HEK293 (cell line): ENCODE measurements around the gene STRN3.
A peak's percentile ranks its signal among the peaks of the same experiment; 100 is the strongest.

Experiments used
- CTCF ChIA-PET: fragments of 350-600 bp; formaldehyde crosslinking; extraction: SDS; loops from one replicate; lab custom pipeline; 2021; ENCODE audit warnings: antibody characterized with exemption; lab: Yijun Ruan, JAX
- POLR2A ChIA-PET: fragments of 300-600 bp; formaldehyde crosslinking; extraction: SDS; loops from one replicate; lab custom pipeline; 2020; ENCODE audit warnings: antibody characterized with exemption, inconsistent platforms; lab: Yijun Ruan, JAX
- H3K27ac ChIP-seq: fragments of 200-500 bp; sonication (Bioruptor generic); 2 replicates; pipeline ENCODE4 v1.5.1; 2014; ENCODE audit warnings: low read depth, low read length, control low read depth, inconsistent platforms; ENCODE audit errors: extremely low read depth
- H3K36me3 ChIP-seq, 2 experiments: fragments of 200-500 bp in 1 of 2; sonication (Bioruptor generic) in 1 of 2; 1 replicate in 1 of 2; 2 replicates in 1 of 2; pipeline ENCODE4 v1.5.1; 2014 to 2017; ENCODE audit warnings: inconsistent platforms in 2 of 2, low read length in 2 of 2; ENCODE audit not compliant: control insufficient read depth in 2 of 2, insufficient read depth in 1 of 2
- H3K4me1 ChIP-seq: fragments of 200-500 bp; sonication (Bioruptor generic); 2 replicates; pipeline ENCODE4 v1.5.1; 2014; ENCODE audit warnings: mild to moderate bottlenecking, low read length, inconsistent platforms; ENCODE audit not compliant: control insufficient read depth, insufficient read depth
- H3K4me3 ChIP-seq: 2 replicates; pipeline ENCODE4 v1.5.1; 2011; ENCODE audit warnings: low read depth, mild to moderate bottlenecking, control low read depth, low read length, moderate library complexity
- H3K9me3 ChIP-seq: fragments of 200-500 bp; sonication (Bioruptor generic); 2 replicates; pipeline ENCODE4 v1.5.1; 2014; ENCODE audit warnings: low read depth, low read length, inconsistent platforms; ENCODE audit not compliant: control insufficient read depth, insufficient read depth
- KLF8 ChIP-seq: fragments of 450-650 bp; formaldehyde crosslinking; IDR thresholded peaks from 2 replicates; pipeline ENCODE4 v1.5.1; 2016; ENCODE audit warnings: missing biosample characterization, missing genetic modification characterization
- PRDM1 ChIP-seq: fragments of 450-650 bp; formaldehyde crosslinking; IDR thresholded peaks from 2 replicates; pipeline ENCODE4; 2016; ENCODE audit warnings: missing biosample characterization, missing genetic modification characterization
- TSHZ1 ChIP-seq: fragments of 450-650 bp; formaldehyde crosslinking; IDR thresholded peaks from 2 replicates; pipeline ENCODE4 v1.5.1; 2016; ENCODE audit warnings: missing biosample characterization, missing genetic modification characterization, borderline replicate concordance
- ZBTB10 ChIP-seq: fragments of 450-650 bp; formaldehyde crosslinking; IDR thresholded peaks from 2 replicates; pipeline ENCODE4 v1.5.1; 2016; ENCODE audit warnings: missing biosample characterization, missing genetic modification characterization
- ZIC2 ChIP-seq: fragments of 450-650 bp; formaldehyde crosslinking; IDR thresholded peaks from 2 replicates; pipeline ENCODE4 v1.5.1; 2016; ENCODE audit warnings: missing biosample characterization, missing genetic modification characterization
- ZNF148 ChIP-seq: fragments of 450-650 bp; formaldehyde crosslinking; IDR thresholded peaks from 2 replicates; pipeline ENCODE4 v1.5.0; 2017; ENCODE audit warnings: missing biosample characterization, missing genetic modification characterization, borderline replicate concordance
- ZNF324 ChIP-seq: fragments of 450-650 bp; formaldehyde crosslinking; IDR thresholded peaks from 2 replicates; pipeline ENCODE4 v1.5.1; 2016; ENCODE audit warnings: missing biosample characterization, missing genetic modification characterization
- ZNF48 ChIP-seq: fragments of 450-650 bp; formaldehyde crosslinking; IDR thresholded peaks from 2 replicates; pipeline ENCODE4 v1.5.1; 2016; ENCODE audit warnings: missing biosample characterization, missing genetic modification characterization
- ZNF518A ChIP-seq: fragments of 450-650 bp; formaldehyde crosslinking; conservative IDR thresholded peaks from 2 replicates; pipeline ENCODE4 v1.5.1; 2016; ENCODE audit warnings: low read depth, missing biosample characterization, missing genetic modification characterization
- ZNF529 ChIP-seq: fragments of 450-650 bp; formaldehyde crosslinking; IDR thresholded peaks from 2 replicates; pipeline ENCODE4 v1.5.1; 2017; ENCODE audit warnings: missing genetic modification characterization, missing biosample characterization; ENCODE audit not compliant: insufficient replicate concordance
- ZNF561 ChIP-seq: fragments of 450-650 bp; IDR thresholded peaks from 2 replicates; pipeline ENCODE4 v1.5.1; 2018; ENCODE audit warnings: missing biosample characterization, missing genetic modification characterization, borderline replicate concordance
- ZNF645 ChIP-seq: fragments of 450-650 bp; formaldehyde crosslinking; IDR thresholded peaks from 2 replicates; pipeline ENCODE4; 2016; ENCODE audit warnings: missing biosample characterization, missing genetic modification characterization
- ZNF792 ChIP-seq: fragments of 450-650 bp; formaldehyde crosslinking; IDR thresholded peaks from 2 replicates; pipeline ENCODE4 v1.5.1; 2016; ENCODE audit warnings: missing biosample characterization, missing genetic modification characterization
- TF ChIP-seq, protein P1 (sequence below): fragments of 450-650 bp; formaldehyde crosslinking; IDR thresholded peaks from 2 replicates; pipeline ENCODE4 v1.5.1; 2017; ENCODE audit warnings: missing biosample characterization, missing genetic modification characterization

STRN3 gene

GRCh38 chr14:31025367-31026076 lies 657 bp downstream of the STRN3 start, which contains the start of gene AP4S1 (continued):
- TF ChIP-seq ZBTB10 (peak; percentile 73; the same call in 1 of the 2 replicates), ZNF148 (tag by site-specific recombination) (no peak), ZNF324 (tag by site-specific recombination) (no peak), ZNF561 (tag by site-specific recombination) (peak; percentile 17; the same call in 1 of the 2 replicates), KLF8 (tag by site-specific recombination) (0 out of 2 replicates have a peak, but pooled peaks have one; percentile 3)
- TF ChIP-seq, all 188 proteins: peak for 22

DNA sequence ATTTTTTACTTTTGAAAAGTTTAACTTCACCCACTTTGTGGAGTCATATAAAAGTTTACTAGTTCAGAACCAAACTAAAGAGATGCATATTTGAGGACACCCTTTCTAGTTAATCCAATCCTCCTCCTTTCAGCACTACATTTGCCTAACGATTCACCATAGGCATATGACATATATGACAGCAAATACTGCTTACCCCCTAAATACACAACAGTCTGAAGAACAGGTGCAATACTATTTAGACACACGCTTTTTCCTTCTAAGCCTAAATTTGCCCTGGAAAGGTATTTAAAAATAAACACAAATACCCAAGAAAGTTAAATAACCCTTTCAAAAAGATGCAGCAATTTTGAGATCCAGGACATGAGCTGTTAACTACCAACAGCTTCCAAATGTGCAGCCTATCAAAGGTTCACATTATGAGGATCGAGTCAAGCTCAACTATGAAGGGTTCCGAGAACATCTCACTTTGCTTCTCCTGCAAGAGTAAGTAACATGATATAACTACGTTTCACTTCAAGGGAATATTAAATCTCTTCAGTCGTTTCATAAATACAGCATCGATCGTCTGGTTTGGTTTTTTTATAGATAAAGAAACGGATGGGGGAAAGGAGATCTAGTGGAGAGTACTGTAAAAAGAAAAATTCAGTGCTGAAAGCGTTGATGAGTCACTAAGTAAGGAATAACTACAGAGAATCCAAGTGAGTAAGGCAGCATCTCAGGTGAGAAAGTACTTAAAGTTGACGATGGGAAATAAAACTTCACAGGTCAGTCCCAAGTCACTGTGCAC lies 1.4 kb downstream of the STRN3 start:
- peaks cover 9 to 16% of the 10 kb centered on the region in 2 experiments; a peak in 2 of 3 replicates for H3K36me3 ChIP-seq
- H3K4me1 ChIP-seq, result peaks cover 12% of the 10 kb centered on the region
- ChIA-PET POLR2A (interaction anchor here (2.1 kb wide), 1 partner anchor 13 kb away, joined by 8 read pairs; no protein-coding TSS in a partner anchor), CTCF (interaction anchor here (0.6 kb wide), 1 partner anchor 49 kb away, joined by 3 read pairs; no protein-coding TSS in a partner anchor)
- H3K4me3 ChIP-seq, result peak overlapping the region; percentile 100
- H3K27ac ChIP-seq, result peak overlapping the region; percentile 98
- no peaks in the 10 kb centered on the region for H3K9me3 ChIP-seq
- no peak for TF ChIP-seq TSHZ1 (tag by site-specific recombination)
- peak; percentile 76 for TF ChIP-seq PRDM1
- no peak for TF ChIP-seq ZNF518A (tag by site-specific recombination)
- no peak for TF ChIP-seq ZNF529 (tag by site-specific recombination)
- no peak for TF ChIP-seq ZNF48 (tag by site-specific recombination)
- TF ChIP-seq, protein P1, sequence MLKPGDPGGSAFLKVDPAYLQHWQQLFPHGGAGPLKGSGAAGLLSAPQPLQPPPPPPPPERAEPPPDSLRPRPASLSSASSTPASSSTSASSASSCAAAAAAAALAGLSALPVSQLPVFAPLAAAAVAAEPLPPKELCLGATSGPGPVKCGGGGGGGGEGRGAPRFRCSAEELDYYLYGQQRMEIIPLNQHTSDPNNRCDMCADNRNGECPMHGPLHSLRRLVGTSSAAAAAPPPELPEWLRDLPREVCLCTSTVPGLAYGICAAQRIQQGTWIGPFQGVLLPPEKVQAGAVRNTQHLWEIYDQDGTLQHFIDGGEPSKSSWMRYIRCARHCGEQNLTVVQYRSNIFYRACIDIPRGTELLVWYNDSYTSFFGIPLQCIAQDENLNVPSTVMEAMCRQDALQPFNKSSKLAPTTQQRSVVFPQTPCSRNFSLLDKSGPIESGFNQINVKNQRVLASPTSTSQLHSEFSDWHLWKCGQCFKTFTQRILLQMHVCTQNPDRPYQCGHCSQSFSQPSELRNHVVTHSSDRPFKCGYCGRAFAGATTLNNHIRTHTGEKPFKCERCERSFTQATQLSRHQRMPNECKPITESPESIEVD, result peak; percentile 26; the same call in 1 of the 2 replicates
- TF ChIP-seq ZIC2, result no peak
- TF ChIP-seq ZNF645 (tag by site-specific recombination), result no peak
- no peak for TF ChIP-seq ZNF792
